IMR-90 (cell line): Measurements from ENCODE around the gene CALN1. TPM values are rescaled to one million over a fixed set of nuclear protein-coding genes. Genes with fewer than 3 reads are reported as not detected.

Source experiments
- ATAC-seq: fragments of 200-7000 bp; cut with Tn5 transposase; 2 replicates; pipeline ENCODE4 v1.9.1; 2020; ENCODE audit warnings: low read depth, mild to moderate bottlenecking, moderate library complexity
- BruUV-seq: library from RNA; stranded (reverse); fragments of 400-500 nt; replicated peaks from 2 replicates; lab custom pipeline; 2021; lab: Mats Ljungman, UMichigan
- CTCF ChIA-PET: fragments of 300-600 bp; formaldehyde crosslinking; extraction: SDS; loops from one replicate; lab custom pipeline; 2021; ENCODE audit warnings: antibody characterized with exemption; lab: Yijun Ruan, JAX
- POLR2A ChIA-PET: fragments of 300-600 bp; sonication (Branson Sonifier 250); formaldehyde crosslinking; loops from one replicate; lab custom pipeline; 2022; ENCODE audit warnings: antibody characterized with exemption; ENCODE audit not compliant: unreplicated experiment; lab: Charles Lee
- DNase-seq: peaks from one replicate; pipeline ENCODE4 v3.0.0; 2013
- H2AFZ ChIP-seq: replicated peaks from 2 replicates; pipeline ENCODE3; 2013; ENCODE audit warnings: low read length, mild to moderate bottlenecking; ENCODE audit not compliant: poor library complexity
- H2AK5ac ChIP-seq: 2 replicates; pipeline ENCODE4 v1.6.1; 2013; ENCODE audit warnings: low read depth, low read length, inconsistent platforms
- H2AK9ac ChIP-seq: replicated peaks from 2 replicates; pipeline ENCODE3; 2013; ENCODE audit warnings: mild to moderate bottlenecking, low read depth, low read length, moderate library complexity; ENCODE audit not compliant: poor library complexity
- H2BK120ac ChIP-seq: 2 replicates; pipeline ENCODE4 v1.6.1; 2013; ENCODE audit warnings: low read depth, low read length, inconsistent platforms
- H2BK15ac ChIP-seq: 3 replicates; pipeline ENCODE4 v1.6.1; 2013; ENCODE audit warnings: low read depth, low read length, inconsistent platforms
- H2BK20ac ChIP-seq: 2 replicates; pipeline ENCODE4 v1.6.1; 2013; ENCODE audit warnings: low read depth, mild to moderate bottlenecking, inconsistent platforms, low read length, moderate library complexity
- H2BK5ac ChIP-seq: 2 replicates; pipeline ENCODE4 v1.6.1; 2013; ENCODE audit warnings: mild to moderate bottlenecking, low read depth, low read length, inconsistent platforms; ENCODE audit not compliant: poor library complexity, severe bottlenecking
- H3K14ac ChIP-seq: replicated peaks from 2 replicates; pipeline ENCODE4 v1.6.1; 2013; ENCODE audit warnings: low read depth, low read length, inconsistent platforms
- H3K18ac ChIP-seq: 2 replicates; pipeline ENCODE4 v1.6.1; 2013; ENCODE audit warnings: low read depth, low read length, control low read depth
- H3K23ac ChIP-seq: 2 replicates; pipeline ENCODE4 v1.6.1; 2013; ENCODE audit warnings: low read depth, low read length, inconsistent platforms
- H3K27ac ChIP-seq: 2 replicates; pipeline ENCODE4 v1.5.1; 2013; ENCODE audit warnings: mild to moderate bottlenecking, control low read depth, low read length; ENCODE audit not compliant: insufficient read depth
- H3K27me3 ChIP-seq: 2 replicates; pipeline ENCODE4 v1.6.1; 2013; ENCODE audit warnings: low read length; ENCODE audit not compliant: control insufficient read depth, insufficient read depth
- H3K36me3 ChIP-seq: 2 replicates; pipeline ENCODE4 v1.6.1; 2013; ENCODE audit warnings: low read length, mixed read lengths; ENCODE audit not compliant: control insufficient read depth, insufficient read depth
- H3K4ac ChIP-seq: 2 replicates; pipeline ENCODE4 v1.6.1; 2013; ENCODE audit warnings: low read depth, low read length, inconsistent platforms
- H3K4me1 ChIP-seq: 2 replicates; pipeline ENCODE4 v1.6.1; 2013; ENCODE audit warnings: low read length, mixed read lengths; ENCODE audit not compliant: control insufficient read depth, insufficient read depth
- H3K4me2 ChIP-seq: 2 replicates; pipeline ENCODE4 v1.6.1; 2013; ENCODE audit warnings: low read depth, mild to moderate bottlenecking, control low read depth, low read length, moderate library complexity
- H3K4me3 ChIP-seq: 2 replicates; pipeline ENCODE4 v1.5.1; 2013; ENCODE audit warnings: low read depth, mild to moderate bottlenecking, control low read depth, low read length, moderate library complexity; ENCODE audit not compliant: insufficient read depth
- H3K56ac ChIP-seq: 2 replicates; pipeline ENCODE4 v1.6.1; 2013; ENCODE audit warnings: low read length, inconsistent platforms; ENCODE audit not compliant: insufficient read depth; ENCODE audit errors: extremely low read depth
- H3K79me1 ChIP-seq, 2 experiments: 2 replicates each; pipeline ENCODE4 v1.6.1; 2013; ENCODE audit warnings: low read length in 2 of 2, inconsistent platforms in 1 of 2, low read depth in 1 of 2
- H3K9ac ChIP-seq: 2 replicates; pipeline ENCODE4 v1.6.1; 2013; ENCODE audit warnings: low read depth, low read length, control low read depth
- H3K9me1 ChIP-seq: 2 replicates; pipeline ENCODE4 v1.6.1; 2013; ENCODE audit warnings: low read length, inconsistent platforms; ENCODE audit not compliant: insufficient read depth
- H3K9me3 ChIP-seq: 2 replicates; pipeline ENCODE4 v1.6.1; 2013; ENCODE audit warnings: low read length; ENCODE audit not compliant: control insufficient read depth, insufficient read depth
- H4K20me1 ChIP-seq: 2 replicates; pipeline ENCODE4 v1.6.1; 2013; ENCODE audit warnings: low read length, inconsistent platforms; ENCODE audit not compliant: insufficient read depth
- H4K5ac ChIP-seq: 2 replicates; pipeline ENCODE4 v1.6.1; 2013; ENCODE audit warnings: mild to moderate bottlenecking, low read depth, low read length, control low read depth
- H4K8ac ChIP-seq, 2 experiments: 2 replicates each; pipeline ENCODE4 v1.6.1; 2013; ENCODE audit warnings: low read depth in 2 of 2, low read length in 2 of 2, control low read depth in 1 of 2, inconsistent platforms in 1 of 2
- H4K91ac ChIP-seq: 2 replicates; pipeline ENCODE4 v1.6.1; 2013; ENCODE audit warnings: low read depth, low read length, inconsistent platforms; ENCODE audit not compliant: insufficient read depth
- CEBPB ChIP-seq: IDR thresholded peaks from 2 replicates; pipeline ENCODE4 v1.6.1; 2012; ENCODE audit warnings: low read depth, low read length, improper control_type of control experiment
- MXI1 ChIP-seq: IDR thresholded peaks from 2 replicates; pipeline ENCODE4 v1.6.1; 2012; ENCODE audit warnings: low read depth, mild to moderate bottlenecking, low read length, moderate library complexity, borderline replicate concordance
- WGBS, 2 experiments: methylation state at CpG; one replicate each; pipeline versions ENCODE4 v1.1.5 to v1.1.7; 2013; ENCODE audit warnings: missing lambda C conversion rate in 2 of 2; ENCODE audit not compliant: insufficient read length in 1 of 2; ENCODE audit errors: extremely low coverage in 2 of 2; 5-methylcytosine and 5-hydroxymethylcytosine counted together
- dilution Hi-C: fragments of 300-500 bp; cut with HindIII; formaldehyde crosslinking; loops from one replicate; pipeline ENCODE4 v1.14.3; 2018; ENCODE audit warnings: low sequenced_read_pairs; ENCODE audit not compliant: unreplicated experiment
- in situ Hi-C: fragments of 300-500 bp; cut with MboI; formaldehyde crosslinking; loops from 3 replicates; pipeline ENCODE4 v1.14.3; 2019; ENCODE audit warnings: low sequenced_read_pairs, inconsistent platforms, mixed read lengths
- intact Hi-C: fragments of 100-400 bp; cut with micrococcal nuclease; formaldehyde crosslinking; loops from 2 replicates; pipeline ENCODE4 v1.10.0; 2022
- polyA plus RNA-seq, 3 experiments: library from polyadenylated mRNA; depleted of rRNA; stranded (reverse); fragments of >200 nt; gene quantifications; 2 replicates each; pipeline ENCODE4 v1.2.3, GENCODE V29; 2012; ENCODE audit warnings: low replicate concordance in 1 of 3
- total RNA-seq: library from RNA; depleted of rRNA; stranded (reverse); fragments of >200 nt; gene quantifications from 2 replicates; pipeline ENCODE4 v1.2.3, GENCODE V29; 2012

Gene CALN1
- total and polyA plus RNA-seq, 2 of the 4 experiments (the other 2 are of a cell fraction) = not detected

GRCh38 chr7:72403458-72404076 is 8.6 kb downstream of the CALN1 start:
- BruUV-seq = no TSS peak
- no peak overlapping the region for H3K14ac ChIP-seq
- no peaks in the 10 kb centered on the region for H3K36me3 ChIP-seq
- H2BK20ac ChIP-seq = no peak overlapping the region
- no peak overlapping the region for H3K56ac ChIP-seq
- no peaks in the 10 kb centered on the region for H3K4me1 ChIP-seq
- H4K5ac ChIP-seq = no peak overlapping the region
- intact Hi-C loops = no loop called here
- H2BK5ac ChIP-seq = no peak overlapping the region
- in situ Hi-C loops = no loop called here
- H3K18ac ChIP-seq = no peak overlapping the region
- dilution Hi-C loops = no loop called here
- TF ChIP-seq CEBPB (peak; percentile 39; the same call in 1 of the 2 replicates), MXI1 (no peak)
- no peak for ATAC-seq
- CTCF ChIA-PET = no interaction called here
- no peaks in the 10 kb centered on the region for H3K27me3 ChIP-seq
- H4K91ac ChIP-seq = no peak overlapping the region
- no peak overlapping the region for H3K23ac ChIP-seq
- H2BK120ac ChIP-seq = no peak overlapping the region
- H4K8ac ChIP-seq = no peak overlapping the region
- POLR2A ChIA-PET = no interaction called here
- H3K4me2 ChIP-seq = no peak overlapping the region
- DNase-seq = no peak
- no peaks in the 10 kb centered on the region for H3K9me1 ChIP-seq
- H2AK5ac ChIP-seq = no peak overlapping the region
- no peak overlapping the region for H3K4ac ChIP-seq
- H3K9me3 ChIP-seq = peaks cover 37% of the 10 kb centered on the region
- no peak overlapping the region for H3K27ac ChIP-seq
- H3K79me1 ChIP-seq = no peaks in the 10 kb centered on the region
- H3K9ac ChIP-seq = no peak overlapping the region
- no peak overlapping the region for H2BK15ac ChIP-seq
- no peak overlapping the region for H3K4me3 ChIP-seq
- H4K20me1 ChIP-seq = no peaks in the 10 kb centered on the region
- no peak overlapping the region for H2AFZ ChIP-seq
- WGBS, 2 experiments = no CpG with 5 or more reads among the region's 9 CpGs
- H2AK9ac ChIP-seq = no peak overlapping the region
